NOMO-1 treated with DMSO at 0.1 percent for 48 hours (cell line): ENCODE measurements around the gene SESN1.
A peak's percentile ranks its signal among the peaks of the same experiment; 100 is the strongest.
"Not testable (repeated sequence)": the region's sequence is repeated elsewhere in the genome, so short reads cannot be mapped to it uniquely, and the experiment has no call there.

Experiments
- DNase-seq: peaks from one replicate; lab custom pipeline; 2025; ENCODE audit not compliant: unreplicated experiment; lab: John Stamatoyannopoulos, UW

SESN1 gene

GRCh38 chr6:109002882-109003281 is 91.8 kb downstream of the SESN1 start:
- no peak for DNase-seq

- DNase-seq, result no peak
These were observed 92.5 kb downstream of the SESN1 start for GRCh38 chr6:109002051-109002697.

- DNase-seq, result no peak
These were observed 93.3 kb downstream of the SESN1 start for GRCh38 chr6:109001291-109001894.

GRCh38 chr6:109000289-109000688 is 94.4 kb downstream of the SESN1 start:
- no peak for DNase-seq

GRCh38 chr6:108999428-108999827 is 95.2 kb downstream of the SESN1 start:
- no peak for DNase-seq

- DNase-seq, result no peak
These were observed 96.2 kb downstream of the SESN1 start for GRCh38 chr6:108998485-108998884.

- no peak for DNase-seq
These were observed 98.4 kb downstream of the SESN1 start for GRCh38 chr6:108996208-108996607.

- no peak for DNase-seq
These were observed 99.3 kb downstream of the SESN1 start for GRCh38 chr6:108995296-108995695.

- no peak for DNase-seq
These were observed 100.8 kb downstream of the SESN1 start for GRCh38 chr6:108993876-108994275.

GRCh38 chr6:108989700-108990099 is 104.9 kb downstream of the SESN1 start:
- DNase-seq, result no peak

GRCh38 chr6:108988765-108989164 is 105.9 kb downstream of the SESN1 start:
- no peak for DNase-seq

- DNase-seq, result no peak
These were observed 106.3 kb downstream of the SESN1 start for GRCh38 chr6:108988296-108988695.

GRCh38 chr6:108987156-108987555 is 107.5 kb downstream of the SESN1 start:
- no peak for DNase-seq

GRCh38 chr6:108985301-108985700 is 109.3 kb downstream of the SESN1 start:
- no peak for DNase-seq

GRCh38 chr6:108983151-108983550 is 111.5 kb downstream of the SESN1 start:
- no peak for DNase-seq

GRCh38 chr6:108982154-108983113 is 112.2 kb downstream of the SESN1 start:
- DNase-seq, result peak; percentile 44

- DNase-seq, result not testable (repeated sequence)
These were observed 116.0 kb downstream of the SESN1 start for GRCh38 chr6:108978638-108979037.

GRCh38 chr6:108974201-108974600 is 120.4 kb downstream of the SESN1 start:
- DNase-seq, result no peak

- no peak for DNase-seq
These were observed 124.9 kb downstream of the SESN1 start for GRCh38 chr6:108969776-108970175.

GRCh38 chr6:108968325-108969316 is 126.0 kb downstream of the SESN1 start:
- peak; percentile 87 for DNase-seq
